Stomach smooth muscle (tissue), 2 donors: ENCODE data around the gene OR13C5.
"Not testable (repeated sequence)": the region's sequence is repeated elsewhere in the genome, so short reads cannot be mapped to it uniquely, and the experiment has no call there.

Source experiments
- H3K27ac ChIP-seq: one replicate; pipeline ENCODE4 v1.7.0; 2013; ENCODE audit warnings: mild to moderate bottlenecking, low read length, inconsistent platforms
- H3K27me3 ChIP-seq, 2 donors: one replicate each; pipeline ENCODE4 v1.7.0; 2013; ENCODE audit warnings: low read length in 2 of 2; ENCODE audit not compliant: insufficient read depth in 2 of 2, control insufficient read depth in 1 of 2
- H3K36me3 ChIP-seq, 2 donors: one replicate each; pipeline ENCODE4 v1.7.0; 2013; ENCODE audit warnings: low read length in 2 of 2; ENCODE audit not compliant: control insufficient read depth in 2 of 2, insufficient read depth in 2 of 2
- H3K4me1 ChIP-seq: one replicate; pipeline ENCODE4 v1.7.0; 2013; ENCODE audit warnings: low read length; ENCODE audit not compliant: control insufficient read depth, insufficient read depth
- H3K4me3 ChIP-seq, 2 donors: one replicate each; pipeline ENCODE4 v1.7.0; 2013; ENCODE audit warnings: low read length in 2 of 2
- H3K9ac ChIP-seq, 2 donors: one replicate each; pipeline ENCODE4 v1.7.0; 2013; ENCODE audit warnings: low read length in 2 of 2, mild to moderate bottlenecking in 1 of 2
- H3K9me3 ChIP-seq, 2 donors: one replicate each; pipeline ENCODE4 v1.7.0; 2013; ENCODE audit warnings: low read length in 2 of 2; ENCODE audit not compliant: control insufficient read depth in 2 of 2
- donor health status: healthy.
- donor health status: Pancreatic carcinoma.

OR13C5 gene

GRCh38 chr9:104598749-104599148 is 464 bp downstream of the OR13C5 start:
- not testable (repeated sequence) for H3K9me3 ChIP-seq, H3K4me3 ChIP-seq, H3K9ac ChIP-seq

GRCh38 chr9:104589626-104590025 is 9.6 kb downstream of the OR13C5 start:
- no peaks in the 10 kb centered on the region for H3K27me3 ChIP-seq

More at GRCh38 chr9:104598749-104599148, 464 bp downstream of the OR13C5 start:
- not testable (repeated sequence) for H3K36me3 ChIP-seq, H3K27ac ChIP-seq, H3K4me1 ChIP-seq, H3K27me3 ChIP-seq

GRCh38 chr9:104586496-104587180 is 12.6 kb downstream of the OR13C5 start:
- H3K4me3 ChIP-seq: no peak overlapping the region
- H3K9me3 ChIP-seq: no peaks in the 10 kb centered on the region
- no peaks in the 10 kb centered on the region for H3K27me3 ChIP-seq
- H3K4me1 ChIP-seq: no peaks in the 10 kb centered on the region
- H3K36me3 ChIP-seq: no peaks in the 10 kb centered on the region
- H3K9ac ChIP-seq: no peak overlapping the region
- no peak overlapping the region for H3K27ac ChIP-seq

More at GRCh38 chr9:104589626-104590025, 9.6 kb downstream of the OR13C5 start:
- H3K4me3 ChIP-seq: no peak overlapping the region
- peaks cover 0 to 3% of the 10 kb centered on the region in 2 donors for H3K9me3 ChIP-seq
- H3K9ac ChIP-seq: no peak overlapping the region
- H3K27ac ChIP-seq: no peak overlapping the region
- no peaks in the 10 kb centered on the region for H3K36me3 ChIP-seq
- no peaks in the 10 kb centered on the region for H3K4me1 ChIP-seq

GRCh38 chr9:104580562-104580961 is 18.7 kb downstream of the OR13C5 start:
- H3K9me3 ChIP-seq: no peaks in the 10 kb centered on the region
- no peak overlapping the region for H3K27ac ChIP-seq
- H3K4me1 ChIP-seq: no peaks in the 10 kb centered on the region
- H3K27me3 ChIP-seq: no peaks in the 10 kb centered on the region
- H3K9ac ChIP-seq: no peak overlapping the region
- H3K4me3 ChIP-seq: no peak overlapping the region
- H3K36me3 ChIP-seq: no peaks in the 10 kb centered on the region

- Histone ChIP-seq H3K9me3 (no peaks in the 10 kb centered on the region), H3K27ac (no peak overlapping the region), H3K36me3 (no peaks in the 10 kb centered on the region), H3K4me1 (no peaks in the 10 kb centered on the region), H3K4me3 (no peak overlapping the region), H3K27me3 (no peaks in the 10 kb centered on the region), H3K9ac (no peak overlapping the region)
Measured at GRCh38 chr9:104577263-104577662, 21.9 kb downstream of the OR13C5 start.

- Histone ChIP-seq H3K27me3 (no peaks in the 10 kb centered on the region), H3K36me3 (no peaks in the 10 kb centered on the region), H3K4me1 (no peaks in the 10 kb centered on the region), H3K27ac (no peak overlapping the region), H3K4me3 (no peak overlapping the region), H3K9ac (no peak overlapping the region), H3K9me3 (no peaks in the 10 kb centered on the region)
Measured at GRCh38 chr9:104575456-104575855, 23.8 kb downstream of the OR13C5 start.

- Histone ChIP-seq H3K9me3 (no peaks in the 10 kb centered on the region), H3K4me1 (no peaks in the 10 kb centered on the region), H3K9ac (no peak overlapping the region), H3K36me3 (no peaks in the 10 kb centered on the region), H3K4me3 (no peak overlapping the region), H3K27ac (no peak overlapping the region), H3K27me3 (no peaks in the 10 kb centered on the region)
Measured at GRCh38 chr9:104572612-104573011, 26.6 kb downstream of the OR13C5 start.

- H3K4me3 ChIP-seq: no peak within 1 kb of the TSS
- no peaks in the 10 kb centered on the region for H3K36me3 ChIP-seq
- H3K4me1 ChIP-seq: no peaks in the 10 kb centered on the region
- no peak within 1 kb of the TSS for H3K9ac ChIP-seq
- no peaks in the 10 kb centered on the region for H3K9me3 ChIP-seq
- H3K27ac ChIP-seq: no peak within 1 kb of the TSS
- H3K27me3 ChIP-seq: no peaks in the 10 kb centered on the region
Measured at GRCh38 chr9:104568868-104569267, 30.3 kb downstream of the OR13C5 start, which contains the start of gene OR13C8. Gene OR13C8, plus strand, starts transcription at chr9:104569168. Its CDS starts 0 bp downstream, at chr9:104569168.

GRCh38 chr9:104564358-104564757 is 34.9 kb downstream of the OR13C5 start:
- Histone ChIP-seq H3K9ac (no peak overlapping the region), H3K4me1 (no peaks in the 10 kb centered on the region), H3K9me3 (no peaks in the 10 kb centered on the region), H3K36me3 (no peaks in the 10 kb centered on the region), H3K27ac (no peak overlapping the region), H3K27me3 (no peaks in the 10 kb centered on the region), H3K4me3 (no peak overlapping the region)

- Histone ChIP-seq H3K4me1 (no peaks in the 10 kb centered on the region), H3K9ac (no peak overlapping the region), H3K36me3 (no peaks in the 10 kb centered on the region), H3K27me3 (no peaks in the 10 kb centered on the region), H3K27ac (no peak overlapping the region), H3K9me3 (no peaks in the 10 kb centered on the region), H3K4me3 (no peak overlapping the region)
Measured at GRCh38 chr9:104556830-104557634, 42.2 kb downstream of the OR13C5 start.

- Histone ChIP-seq H3K4me1 (no peaks in the 10 kb centered on the region), H3K27ac (no peak overlapping the region), H3K27me3 (no peaks in the 10 kb centered on the region), H3K36me3 (no peaks in the 10 kb centered on the region), H3K9ac (no peak overlapping the region), H3K9me3 (no peaks in the 10 kb centered on the region), H3K4me3 (no peak overlapping the region)
Measured at GRCh38 chr9:104555521-104555920, 43.7 kb downstream of the OR13C5 start.
